Measurements from ENCODE around the gene NXPH1.

DNA sequence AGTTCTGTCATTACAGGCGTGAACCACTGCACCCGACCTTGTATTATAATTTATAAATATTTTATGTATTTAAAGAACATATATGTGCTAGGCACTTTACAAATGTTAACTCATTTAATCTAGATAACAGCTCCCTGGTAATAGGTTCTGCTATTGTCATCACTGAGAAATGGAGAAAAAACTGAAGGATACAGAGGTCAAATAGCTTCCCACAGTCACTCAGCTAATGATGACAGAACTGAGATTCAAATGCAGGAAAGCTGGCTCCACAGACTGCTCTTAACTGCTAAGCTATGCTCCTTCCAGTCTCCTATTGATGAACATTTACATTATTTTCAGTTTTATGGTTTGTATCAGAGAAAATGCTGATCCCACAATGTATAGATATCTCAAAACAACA lies 28.9 kb downstream of the NXPH1 start:
- no peak for TF ChIP-seq POLR2A (IDR thresholded peaks at IDR 0.05)
- TF ChIP-seq, protein P1, sequence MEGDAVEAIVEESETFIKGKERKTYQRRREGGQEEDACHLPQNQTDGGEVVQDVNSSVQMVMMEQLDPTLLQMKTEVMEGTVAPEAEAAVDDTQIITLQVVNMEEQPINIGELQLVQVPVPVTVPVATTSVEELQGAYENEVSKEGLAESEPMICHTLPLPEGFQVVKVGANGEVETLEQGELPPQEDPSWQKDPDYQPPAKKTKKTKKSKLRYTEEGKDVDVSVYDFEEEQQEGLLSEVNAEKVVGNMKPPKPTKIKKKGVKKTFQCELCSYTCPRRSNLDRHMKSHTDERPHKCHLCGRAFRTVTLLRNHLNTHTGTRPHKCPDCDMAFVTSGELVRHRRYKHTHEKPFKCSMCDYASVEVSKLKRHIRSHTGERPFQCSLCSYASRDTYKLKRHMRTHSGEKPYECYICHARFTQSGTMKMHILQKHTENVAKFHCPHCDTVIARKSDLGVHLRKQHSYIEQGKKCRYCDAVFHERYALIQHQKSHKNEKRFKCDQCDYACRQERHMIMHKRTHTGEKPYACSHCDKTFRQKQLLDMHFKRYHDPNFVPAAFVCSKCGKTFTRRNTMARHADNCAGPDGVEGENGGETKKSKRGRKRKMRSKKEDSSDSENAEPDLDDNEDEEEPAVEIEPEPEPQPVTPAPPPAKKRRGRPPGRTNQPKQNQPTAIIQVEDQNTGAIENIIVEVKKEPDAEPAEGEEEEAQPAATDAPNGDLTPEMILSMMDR (IDR thresholded peaks at IDR 0.05 in 8 of 11, conservative IDR thresholded peaks at IDR 0.05 in 3 of 11), result no peak
- no peak for TF ChIP-seq POLR2AphosphoS5 (IDR thresholded peaks at IDR 0.05)

All from spleen (tissue), 7 donors.